Glutamatergic neuron (in vitro differentiated cells): ENCODE data around the gene RHOC. TPM values are rescaled to one million over a fixed set of nuclear protein-coding genes. Genes with fewer than 3 reads are reported as not detected.

ENCODE experiments used
- DNase-seq: peaks from one replicate; pipeline ENCODE4 v3.0.0; 2022
- H3K27ac Mint-ChIP-seq: one replicate; pipeline ENCODE4 v1.8.0; 2020; ENCODE audit warnings: mild to moderate bottlenecking, mixed read lengths, inconsistent platforms; ENCODE audit not compliant: unreplicated experiment
- H3K27me3 Mint-ChIP-seq: one replicate; pipeline ENCODE4 v1.8.0; 2020; ENCODE audit warnings: mild to moderate bottlenecking, moderate library complexity, mixed read lengths, inconsistent platforms; ENCODE audit not compliant: unreplicated experiment
- H3K36me3 Mint-ChIP-seq: one replicate; pipeline ENCODE4 v1.8.0; 2020; ENCODE audit warnings: mild to moderate bottlenecking, mixed read lengths, inconsistent platforms; ENCODE audit not compliant: unreplicated experiment
- H3K4me1 Mint-ChIP-seq: one replicate; pipeline ENCODE4 v1.8.0; 2020; ENCODE audit warnings: mild to moderate bottlenecking, low read depth, mixed read lengths, inconsistent platforms; ENCODE audit not compliant: unreplicated experiment
- H3K4me3 Mint-ChIP-seq: one replicate; pipeline ENCODE4 v1.8.0; 2020; ENCODE audit warnings: mild to moderate bottlenecking, mixed read lengths, inconsistent platforms; ENCODE audit not compliant: unreplicated experiment
- H3K9me3 Mint-ChIP-seq: one replicate; pipeline ENCODE4 v1.8.0; 2020; ENCODE audit warnings: mild to moderate bottlenecking, moderate library complexity, mixed read lengths, inconsistent platforms; ENCODE audit not compliant: unreplicated experiment
- total RNA-seq: library from RNA; stranded (reverse); fragmentation: NEBNext Ultra II Directional; extraction: Animal tissue kit (Norgen Biotek cat#: 25700); gene quantifications from one replicate; pipeline ENCODE4 v1.2.1, GENCODE V29; 2021; ENCODE audit not compliant: unreplicated experiment
- TF ChIP-seq, protein P1 (sequence below): fragments of 200-600 bp; sonication (generic); IDR thresholded peaks from one replicate; pipeline ENCODE4 v1.5.0; 2021; ENCODE audit not compliant: partially characterized antibody, unreplicated experiment

Gene RHOC
- total RNA-seq, 1 donor from 2014 or later = 130 TPM

DNA sequence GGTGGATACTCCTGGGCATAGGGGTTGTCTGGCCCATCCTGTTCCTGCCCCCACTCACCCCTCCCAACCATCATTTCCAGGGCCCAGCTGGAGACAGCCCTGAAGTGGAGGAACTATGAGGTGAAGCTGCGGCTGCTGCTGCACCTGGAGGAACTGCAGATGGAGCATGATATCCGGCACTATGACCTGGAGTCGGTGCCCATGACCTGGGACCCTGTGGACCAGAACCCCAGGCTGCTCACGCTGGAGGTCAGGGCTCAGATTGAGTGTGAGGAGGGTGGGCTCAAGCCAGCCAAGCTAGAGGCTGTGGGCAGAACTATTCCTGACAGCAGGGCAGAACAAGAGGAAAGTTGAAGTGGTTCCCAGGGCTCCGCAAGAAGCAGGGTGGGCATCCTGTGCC lies 14.2 kb downstream of the RHOC start:
- peaks cover 2% of the 10 kb centered on the region for H3K9me3 Mint-ChIP-seq
- TF ChIP-seq, protein P1, sequence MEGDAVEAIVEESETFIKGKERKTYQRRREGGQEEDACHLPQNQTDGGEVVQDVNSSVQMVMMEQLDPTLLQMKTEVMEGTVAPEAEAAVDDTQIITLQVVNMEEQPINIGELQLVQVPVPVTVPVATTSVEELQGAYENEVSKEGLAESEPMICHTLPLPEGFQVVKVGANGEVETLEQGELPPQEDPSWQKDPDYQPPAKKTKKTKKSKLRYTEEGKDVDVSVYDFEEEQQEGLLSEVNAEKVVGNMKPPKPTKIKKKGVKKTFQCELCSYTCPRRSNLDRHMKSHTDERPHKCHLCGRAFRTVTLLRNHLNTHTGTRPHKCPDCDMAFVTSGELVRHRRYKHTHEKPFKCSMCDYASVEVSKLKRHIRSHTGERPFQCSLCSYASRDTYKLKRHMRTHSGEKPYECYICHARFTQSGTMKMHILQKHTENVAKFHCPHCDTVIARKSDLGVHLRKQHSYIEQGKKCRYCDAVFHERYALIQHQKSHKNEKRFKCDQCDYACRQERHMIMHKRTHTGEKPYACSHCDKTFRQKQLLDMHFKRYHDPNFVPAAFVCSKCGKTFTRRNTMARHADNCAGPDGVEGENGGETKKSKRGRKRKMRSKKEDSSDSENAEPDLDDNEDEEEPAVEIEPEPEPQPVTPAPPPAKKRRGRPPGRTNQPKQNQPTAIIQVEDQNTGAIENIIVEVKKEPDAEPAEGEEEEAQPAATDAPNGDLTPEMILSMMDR = no peak
- H3K4me3 Mint-ChIP-seq = no peak overlapping the region
- H3K27me3 Mint-ChIP-seq = peaks cover 5% of the 10 kb centered on the region
- peaks cover 4% of the 10 kb centered on the region for H3K4me1 Mint-ChIP-seq
- H3K36me3 Mint-ChIP-seq = no peaks in the 10 kb centered on the region
- H3K27ac Mint-ChIP-seq = no peak overlapping the region
- no peak for DNase-seq

DNA sequence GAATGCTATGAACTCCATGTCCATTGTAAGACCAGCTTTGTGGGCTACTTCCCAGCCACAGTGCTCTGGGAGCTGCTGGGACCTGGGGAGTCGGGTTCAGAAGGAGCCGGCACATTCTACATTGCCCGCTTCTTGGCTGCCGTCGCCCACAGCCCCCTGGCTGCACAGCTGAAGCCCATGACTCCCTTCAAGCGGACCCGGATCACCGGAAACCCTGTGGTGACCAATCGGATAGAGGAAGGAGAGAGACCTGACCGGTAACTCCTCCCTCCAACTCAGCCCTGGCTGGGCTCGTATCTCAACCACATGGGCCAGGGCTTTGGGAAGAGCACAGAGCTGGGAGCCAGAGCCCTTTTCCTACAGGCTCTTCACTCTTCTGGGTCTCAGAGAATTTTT lies 17.1 kb downstream of the RHOC start:
- TF ChIP-seq, protein P1 = no peak
- H3K36me3 Mint-ChIP-seq = no peaks in the 10 kb centered on the region
- no peak overlapping the region for H3K27ac Mint-ChIP-seq
- no peak overlapping the region for H3K4me3 Mint-ChIP-seq
- peaks cover 4% of the 10 kb centered on the region for H3K4me1 Mint-ChIP-seq
- H3K9me3 Mint-ChIP-seq = peaks cover 2% of the 10 kb centered on the region
- DNase-seq = no peak
- H3K27me3 Mint-ChIP-seq = peaks cover 5% of the 10 kb centered on the region

DNA sequence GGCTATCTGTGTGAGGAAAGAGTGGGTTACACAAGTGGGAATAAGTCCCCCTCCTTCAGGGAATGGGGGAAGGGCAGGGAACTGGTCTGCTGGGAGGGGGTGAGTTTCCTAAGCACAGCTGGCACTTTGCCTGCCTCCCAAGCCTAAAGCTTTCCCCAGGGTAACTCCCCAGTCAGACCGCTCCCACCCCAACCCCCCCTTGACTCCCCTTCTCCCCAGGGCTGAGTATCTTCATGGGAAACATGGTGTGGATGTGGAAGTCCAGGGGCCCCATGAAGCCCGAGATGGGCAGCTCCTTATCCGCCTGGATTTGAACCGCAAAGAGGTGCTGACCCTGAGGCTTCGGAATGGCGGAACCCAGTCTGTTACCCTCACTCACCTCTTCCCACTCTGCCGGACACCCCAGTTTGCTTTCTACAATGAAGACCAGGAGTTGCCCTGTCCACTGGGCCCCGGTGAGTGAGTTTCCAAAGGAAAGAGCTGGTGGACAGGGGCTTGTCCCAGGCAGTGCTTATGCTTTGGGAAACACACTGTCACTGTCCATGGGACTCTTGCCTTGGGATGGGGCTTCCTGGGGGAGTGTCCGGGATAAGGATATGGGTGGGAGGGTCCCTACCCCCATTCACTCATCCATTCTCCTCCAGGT lies 17.6 kb downstream of the RHOC start:
- DNase-seq = no peak
- Mint-ChIP-seq H3K27me3 (peaks cover 5% of the 10 kb centered on the region), H3K36me3 (no peaks in the 10 kb centered on the region), H3K9me3 (peaks cover 2% of the 10 kb centered on the region), H3K4me1 (peaks cover 4% of the 10 kb centered on the region), H3K27ac (no peak overlapping the region), H3K4me3 (no peak overlapping the region)
- TF ChIP-seq, protein P1 = no peak

DNA sequence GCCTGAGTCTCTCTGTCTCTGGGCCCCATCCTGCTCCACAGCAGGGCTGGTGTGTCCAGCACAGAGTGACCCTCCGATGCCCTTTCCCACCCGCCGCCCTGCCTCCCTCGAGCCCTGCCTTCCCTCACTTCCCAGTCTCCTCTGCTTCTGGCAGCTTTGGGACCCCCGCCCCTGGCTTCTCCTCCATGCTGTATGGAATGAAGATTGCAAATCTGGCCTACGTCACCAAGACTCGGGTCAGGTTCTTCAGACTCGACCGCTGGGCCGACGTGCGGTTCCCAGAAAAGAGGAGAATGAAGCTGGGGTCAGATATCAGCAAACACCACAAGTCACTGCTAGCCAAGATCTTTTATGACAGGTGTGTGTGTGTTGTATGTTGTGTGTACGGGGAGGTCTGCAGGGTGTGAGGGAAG lies 18.1 kb downstream of the RHOC start:
- Mint-ChIP-seq H3K4me1 (peaks cover 4% of the 10 kb centered on the region), H3K4me3 (no peak overlapping the region), H3K9me3 (peaks cover 2% of the 10 kb centered on the region), H3K27me3 (peaks cover 5% of the 10 kb centered on the region), H3K27ac (no peak overlapping the region), H3K36me3 (no peaks in the 10 kb centered on the region)
- no peak for DNase-seq
- TF ChIP-seq, protein P1 = no peak

DNA sequence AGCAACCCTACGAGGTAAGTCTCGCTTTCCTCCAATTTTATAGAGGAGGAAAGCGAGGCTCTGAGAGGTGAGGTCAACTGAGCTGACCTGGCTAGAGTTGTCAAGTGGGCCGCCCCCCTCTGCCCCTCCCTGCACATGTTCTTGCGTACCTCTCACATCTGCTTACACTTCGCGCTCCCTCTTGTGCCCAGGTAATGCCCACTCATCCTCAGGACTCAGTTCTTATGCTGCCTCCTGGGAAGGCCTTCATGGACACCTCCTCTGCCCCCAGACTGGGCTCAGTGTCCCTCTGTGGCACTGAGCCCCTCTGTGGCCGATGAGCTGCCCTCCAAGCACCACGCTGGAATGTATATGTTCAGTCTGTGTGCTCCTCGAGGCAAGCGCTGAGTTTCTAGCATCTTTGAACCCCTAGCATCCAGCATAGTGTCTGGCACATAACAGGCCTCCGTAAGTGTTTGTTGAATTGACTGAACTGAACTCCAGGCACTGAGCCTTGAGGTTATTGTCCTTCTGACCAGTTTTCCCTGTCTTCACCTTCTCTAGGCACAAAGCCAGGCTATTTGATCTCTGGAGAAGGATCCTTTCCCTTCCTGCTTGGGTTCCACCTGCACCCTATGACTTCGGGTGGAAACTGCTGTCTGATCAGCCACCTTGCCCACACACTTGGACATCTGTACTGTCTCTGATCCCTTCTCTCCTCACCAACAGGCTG lies 19.0 kb downstream of the RHOC start:
- Mint-ChIP-seq H3K4me3 (no peak overlapping the region), H3K27ac (no peak overlapping the region), H3K36me3 (no peaks in the 10 kb centered on the region), H3K4me1 (peaks cover 4% of the 10 kb centered on the region), H3K27me3 (peaks cover 5% of the 10 kb centered on the region), H3K9me3 (peaks cover 2% of the 10 kb centered on the region)
- DNase-seq = no peak
- TF ChIP-seq, protein P1 = no peak
